Endothelial cell of umbilical vein (primary cell): ENCODE results near the gene FGL2. TPM values are rescaled to one million over a fixed set of nuclear protein-coding genes. Genes with fewer than 3 reads are reported as not detected.
"Not testable (repeated sequence)": the region's sequence is repeated elsewhere in the genome, so short reads cannot be mapped to it uniquely, and the experiment has no call there.

Experiments used
- BruUV-seq: library from RNA; stranded (reverse); fragments of 400-500 nt; replicated peaks from 2 replicates; lab custom pipeline; 2021; lab: Mats Ljungman, UMichigan
- CTCF ChIA-PET: fragments of 300-600, 350-600 bp; sonication (Branson Sonifier 250); formaldehyde crosslinking; loops from one replicate; lab custom pipeline; 2021; ENCODE audit warnings: antibody characterized with exemption, inconsistent platforms; lab: Charles Lee
- POLR2A ChIA-PET: fragments of 300-600, 350-600 bp; sonication (Branson Sonifier 250); formaldehyde crosslinking; loops from one replicate; lab custom pipeline; 2021; ENCODE audit warnings: antibody characterized with exemption, inconsistent platforms; lab: Charles Lee
- DNase-seq: peaks from one replicate; pipeline ENCODE4 v3.0.0-alpha.2; 2011; ENCODE audit warnings: low read depth, low spot score
- FAIRE-seq: peaks from 2 replicates; lab custom pipeline; 2011; peaks lifted over from hg19 to GRCh38; lab: Jason Lieb, UNC
- H2AFZ ChIP-seq: 2 replicates; pipeline ENCODE4 v1.6.0; 2012; ENCODE audit warnings: low read depth, low read length, control low read depth, inconsistent platforms
- H3K27ac ChIP-seq: 2 replicates; pipeline ENCODE4 v1.5.1; 2011; ENCODE audit warnings: low read depth, mild to moderate bottlenecking, control low read depth, low read length, moderate library complexity; ENCODE audit not compliant: insufficient read depth
- H3K27me3 ChIP-seq, 2 experiments: 2 replicates each; pipeline versions ENCODE4 v1.6.0 to v1.6.1; 2011; ENCODE audit warnings: low read length in 2 of 2, mixed read lengths in 1 of 2; ENCODE audit not compliant: control insufficient read depth in 2 of 2, insufficient read depth in 2 of 2
- H3K36me3 ChIP-seq, 2 experiments: 2 replicates in 1 of 2; 3 replicates in 1 of 2; pipeline ENCODE4 v1.5.1; 2011; ENCODE audit warnings: low read length in 2 of 2, mild to moderate bottlenecking in 1 of 2, moderate library complexity in 1 of 2; ENCODE audit not compliant: control insufficient read depth in 2 of 2, insufficient read depth in 2 of 2; ENCODE audit errors: extremely low read depth in 1 of 2
- H3K4me1 ChIP-seq: 3 replicates; pipeline ENCODE4 v1.5.1; 2011; ENCODE audit warnings: mild to moderate bottlenecking, low read length; ENCODE audit not compliant: control insufficient read depth, insufficient read depth; ENCODE audit errors: extremely low read depth
- H3K4me2 ChIP-seq: 2 replicates; pipeline ENCODE4 v1.6.1; 2011; ENCODE audit warnings: low read length, control low read depth, mixed read lengths; ENCODE audit not compliant: insufficient read depth
- H3K4me3 ChIP-seq, 3 experiments: fragments of 200-600 bp in 1 of 3; sonication (generic), shearing (Covaris generic) in 1 of 3; replicated peaks in 1 of 3; 2 replicates each; pipeline ENCODE4 v1.5.1; 2011 to 2016; ENCODE audit warnings: control low read depth in 3 of 3, low read length in 3 of 3, mild to moderate bottlenecking in 2 of 3, inconsistent platforms in 1 of 3, low read depth in 1 of 3, moderate library complexity in 1 of 3; ENCODE audit not compliant: insufficient read depth in 1 of 3
- H3K79me2 ChIP-seq: 2 replicates; pipeline ENCODE4 v1.6.0; 2012; ENCODE audit warnings: low read length, inconsistent platforms; ENCODE audit not compliant: control insufficient read depth, insufficient read depth
- H3K9ac ChIP-seq: replicated peaks from 2 replicates; pipeline ENCODE3; 2011; ENCODE audit warnings: low read length, control low read depth; ENCODE audit not compliant: insufficient read depth; ENCODE audit errors: extremely low read depth
- H3K9me1 ChIP-seq: replicated peaks from 3 replicates; pipeline ENCODE4 v1.6.0; 2011; ENCODE audit warnings: mild to moderate bottlenecking, low read length; ENCODE audit not compliant: control insufficient read depth, insufficient read depth; ENCODE audit errors: extremely low read depth
- H3K9me3 ChIP-seq: replicated peaks from 2 replicates; pipeline ENCODE4 v1.5.1; 2012; ENCODE audit warnings: low read length, inconsistent platforms; ENCODE audit not compliant: control insufficient read depth, insufficient read depth
- H4K20me1 ChIP-seq: replicated peaks from 2 replicates; pipeline ENCODE3; 2011; ENCODE audit warnings: mild to moderate bottlenecking, low read length; ENCODE audit not compliant: control insufficient read depth, insufficient read depth; ENCODE audit errors: extremely low read depth
- CTCF ChIP-seq, 2 donors: IDR thresholded peaks; 1 replicate in 1 of 2; 2 replicates in 1 of 2; pipeline ENCODE4 v1.5.1; 2011; ENCODE audit warnings: low read length in 2 of 2, mild to moderate bottlenecking in 2 of 2, moderate library complexity in 2 of 2, control low read depth in 1 of 2, inconsistent platforms in 1 of 2, low read depth in 1 of 2; ENCODE audit not compliant: insufficient read depth in 1 of 2; ENCODE audit errors: extremely low read depth in 1 of 2
- EZH2 ChIP-seq: IDR thresholded peaks from 2 replicates; pipeline ENCODE4 v1.6.1; 2012; ENCODE audit warnings: borderline replicate concordance, low read depth, mild to moderate bottlenecking, moderate library complexity, low read length, inconsistent platforms; ENCODE audit not compliant: severe bottlenecking
- FOS ChIP-seq: IDR thresholded peaks from 2 replicates; pipeline ENCODE4 v1.6.1; 2011; ENCODE audit warnings: mild to moderate bottlenecking, low read length, moderate library complexity, borderline replicate concordance; ENCODE audit not compliant: insufficient read depth
- GATA2 ChIP-seq: IDR thresholded peaks from 2 replicates; pipeline ENCODE4 v1.7.0; 2011; ENCODE audit warnings: low read depth, mild to moderate bottlenecking, moderate library complexity, mixed read lengths, low read length; ENCODE audit not compliant: insufficient read length, insufficient read depth
- JUN ChIP-seq: IDR thresholded peaks from 2 replicates; pipeline ENCODE4 v1.6.1; 2011; ENCODE audit warnings: borderline replicate concordance, low read depth; ENCODE audit not compliant: insufficient read length, insufficient read depth
- MYC ChIP-seq: IDR thresholded peaks from one replicate; pipeline ENCODE4 v1.6.1; 2011; ENCODE audit warnings: mild to moderate bottlenecking, low read depth, low read length
- POLR2A ChIP-seq: IDR thresholded peaks from 2 replicates; pipeline ENCODE4 v1.6.1; 2012; ENCODE audit warnings: low read depth, mild to moderate bottlenecking, control low read depth, low read length
- POLR2AphosphoS5 ChIP-seq: IDR thresholded peaks from 2 replicates; pipeline ENCODE4 v1.6.1; 2012; ENCODE audit warnings: low read depth, mild to moderate bottlenecking, control low read depth, low read length, moderate library complexity; ENCODE audit not compliant: insufficient read depth
- dilution Hi-C: fragments of 300-500 bp; cut with MboI; formaldehyde crosslinking; loops from one replicate; pipeline ENCODE4 v1.15.0; 2019; ENCODE audit warnings: low sequenced_read_pairs; ENCODE audit not compliant: extremely low pct_ligation_motif_present
- intact Hi-C: fragments of 100-400 bp; cut with micrococcal nuclease; formaldehyde crosslinking; loops from one replicate; pipeline ENCODE4 v1.10.0; 2022
- polyA plus RNA-seq, 4 experiments: library from polyadenylated mRNA; depleted of rRNA in 3 of 4; stranded (reverse) in 3 of 4; unstranded in 1 of 4; fragments of >200 nt; gene quantifications; 2 replicates each; pipeline versions ENCODE4 v1.2.1 to v1.2.3, GENCODE V29; 2011 to 2012; ENCODE audit warnings: missing spikeins in 1 of 4
- total RNA-seq: library from RNA; stranded (reverse); gene quantifications from 2 replicates; pipeline ENCODE4 v1.2.3, GENCODE V29; 2021
- TF ChIP-seq, protein P1 (sequence below): IDR thresholded peaks from 2 replicates; pipeline ENCODE4 v1.6.1; 2011; ENCODE audit not compliant: insufficient read depth, insufficient read length

Gene FGL2
- total and polyA plus RNA-seq, 2 donors (not counting 3 experiments of a cell fraction or from before 2014, with no cell fraction given): not detected

- H3K36me3 ChIP-seq: no peaks in the 10 kb centered on the region
- no peak for TF ChIP-seq CTCF (IDR thresholded peaks at IDR 0.05; ENCODE audit: extremely low read depth in 1 of 2, insufficient read depth in 1 of 2, low read depth in 1 of 2, low read length in 2 of 2)
- TF ChIP-seq EZH2: no peak
- no peak for TF ChIP-seq MYC
- TF ChIP-seq FOS: no peak
- TF ChIP-seq POLR2AphosphoS5: no peak
- no peak for TF ChIP-seq JUN
- TF ChIP-seq GATA2: no peak
- no peak for TF ChIP-seq POLR2A
- TF ChIP-seq, protein P1, sequence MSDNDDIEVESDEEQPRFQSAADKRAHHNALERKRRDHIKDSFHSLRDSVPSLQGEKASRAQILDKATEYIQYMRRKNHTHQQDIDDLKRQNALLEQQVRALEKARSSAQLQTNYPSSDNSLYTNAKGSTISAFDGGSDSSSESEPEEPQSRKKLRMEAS: no peak
- no TSS peak for BruUV-seq
- dilution Hi-C loops (no loop called here), intact Hi-C loops (no loop called here)
- H3K79me2 ChIP-seq: no peaks in the 10 kb centered on the region
- no peak overlapping the region for H2AFZ ChIP-seq
- H3K4me3 ChIP-seq: no peak overlapping the region
- H3K9me3 ChIP-seq: no peaks in the 10 kb centered on the region
- H3K27ac ChIP-seq: no peak overlapping the region
- ChIA-PET POLR2A (no interaction called here), CTCF (no interaction called here)
- no peak overlapping the region for H3K9ac ChIP-seq
- no peaks in the 10 kb centered on the region for H4K20me1 ChIP-seq
- H3K9me1 ChIP-seq: no peaks in the 10 kb centered on the region
- FAIRE-seq (no peak), DNase-seq (no peak)
- no peaks in the 10 kb centered on the region for H3K27me3 ChIP-seq
- no peak overlapping the region for H3K4me2 ChIP-seq
- H3K4me1 ChIP-seq: peaks cover 2% of the 10 kb centered on the region
Measured at GRCh38 chr7:77181015-77181595, 18.5 kb downstream of the FGL2 start.

DNA sequence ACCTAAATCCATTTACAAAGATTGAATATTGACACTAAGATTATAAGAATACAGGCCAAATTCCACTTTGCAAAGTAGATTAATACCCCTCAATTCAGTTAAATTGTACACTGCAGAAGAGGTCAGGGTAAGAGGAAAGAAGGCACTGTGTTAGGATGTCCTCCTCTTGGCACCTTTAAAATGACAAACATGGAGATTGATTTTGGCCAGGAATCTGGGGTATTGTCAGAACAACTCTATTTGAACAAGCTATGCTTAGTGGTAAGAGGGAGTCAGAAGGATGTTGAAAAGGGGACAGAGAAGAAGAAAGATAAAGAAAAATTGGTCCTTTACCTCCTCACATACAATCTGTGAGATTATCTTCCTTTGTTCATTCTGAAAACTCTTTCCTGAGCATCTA, 21.6 kb downstream of the FGL2 start:
- BruUV-seq, H3K9me1 ChIP-seq, dilution Hi-C loops, H3K27ac ChIP-seq, H3K27me3 ChIP-seq, H3K36me3 ChIP-seq, CTCF ChIA-PET, H3K9me3 ChIP-seq, FAIRE-seq, H4K20me1 ChIP-seq, H3K79me2 ChIP-seq, H3K4me1 ChIP-seq, H2AFZ ChIP-seq, H3K4me2 ChIP-seq, intact Hi-C loops, H3K4me3 ChIP-seq, POLR2A ChIA-PET, H3K9ac ChIP-seq, DNase-seq: not testable (repeated sequence)
